PC-9 (cell line): ENCODE data around the gene COL4A1. TPM values are rescaled to one million over a fixed set of nuclear protein-coding genes. Genes with fewer than 3 reads are reported as not detected.

ENCODE experiments used
- BruUV-seq: library from RNA; stranded (reverse); fragments of 400-500 nt; replicated peaks from 2 replicates; lab custom pipeline; 2021; lab: Mats Ljungman, UMichigan
- CTCF ChIA-PET: fragments of 300-600 bp; sonication (Branson Sonifier 250); formaldehyde crosslinking; loops from one replicate; lab custom pipeline; 2022; ENCODE audit warnings: antibody characterized with exemption; lab: Charles Lee
- POLR2A ChIA-PET: fragments of 300-600 bp; sonication (Branson Sonifier 250); formaldehyde crosslinking; loops from one replicate; lab custom pipeline; 2022; ENCODE audit warnings: antibody characterized with exemption; ENCODE audit not compliant: unreplicated experiment; lab: Charles Lee
- DNase-seq, 2 experiments: peaks; one replicate each; pipeline versions ENCODE4 v3.0.0 to v3.0.0-alpha.2; 2015 to 2022; ENCODE audit warnings: mixed read lengths in 1 of 2
- H2AFZ ChIP-seq: fragments of 200-600 bp; sonication (generic); 2 replicates; pipeline ENCODE4 v1.8.1; 2017; ENCODE audit warnings: antibody characterized with exemption
- H3F3A ChIP-seq: fragments of 200-600 bp; sonication (generic); 2 replicates; pipeline ENCODE4 v1.8.1; 2017; ENCODE audit warnings: antibody characterized with exemption, mild to moderate bottlenecking, low read depth; ENCODE audit not compliant: insufficient read depth
- H3K27ac ChIP-seq: fragments of 200-600 bp; sonication (generic); 2 replicates; pipeline ENCODE4 v1.6.1; 2016; ENCODE audit warnings: mixed run types
- H3K27me3 ChIP-seq: fragments of 200-600 bp; sonication (generic); 2 replicates; pipeline ENCODE4 v1.6.1; 2016; ENCODE audit warnings: low read depth, mixed run types; ENCODE audit not compliant: insufficient read depth
- H3K36me3 ChIP-seq: fragments of 200-600 bp; sonication (generic); 2 replicates; pipeline ENCODE4 v1.6.1; 2016; ENCODE audit warnings: low read depth, mixed run types
- H3K4me1 ChIP-seq: fragments of 200-600 bp; sonication (generic); replicated peaks from 2 replicates; pipeline ENCODE4 v1.6.1; 2016; ENCODE audit warnings: mixed run types; ENCODE audit not compliant: insufficient read depth
- H3K4me2 ChIP-seq: fragments of 200-600 bp; sonication (generic); 2 replicates; pipeline ENCODE4 v1.6.1; 2017; ENCODE audit warnings: mixed run types
- H3K4me3 ChIP-seq: fragments of 200-600 bp; sonication (generic); 2 replicates; pipeline ENCODE4 v1.6.1; 2016; ENCODE audit warnings: mixed run types
- H3K79me2 ChIP-seq: fragments of 200-600 bp; sonication (generic); 2 replicates; pipeline ENCODE4 v1.6.1; 2017; ENCODE audit warnings: low read depth, mixed run types
- H3K9me2 ChIP-seq: fragments of 200-600 bp; sonication (generic); 2 replicates; pipeline ENCODE4 v1.8.1; 2017; ENCODE audit warnings: mild to moderate bottlenecking; ENCODE audit not compliant: insufficient read depth
- H3K9me3 ChIP-seq: fragments of 200-600 bp; sonication (generic); 2 replicates; pipeline ENCODE4 v1.8.1; 2016; ENCODE audit warnings: low read depth; ENCODE audit not compliant: insufficient read depth
- H4K20me1 ChIP-seq: fragments of 200-600 bp; sonication (generic); 2 replicates; pipeline ENCODE4 v1.8.1; 2017; ENCODE audit not compliant: insufficient read depth
- EZH2 ChIP-seq: fragments of 200-600 bp; sonication (generic); IDR thresholded peaks from 2 replicates; pipeline ENCODE4 v1.8.0; 2017; ENCODE audit warnings: antibody characterized with exemption, low read depth
- intact Hi-C: fragments of 100-400 bp; cut with micrococcal nuclease; formaldehyde crosslinking; loops from one replicate; pipeline ENCODE4 v1.10.0; 2022; ENCODE audit not compliant: unreplicated experiment
- total RNA-seq: library from RNA; stranded (reverse); gene quantifications from 2 replicates; pipeline ENCODE4 v1.2.3, GENCODE V29; 2021
- TF ChIP-seq, protein P1 (sequence below): fragments of 200-600 bp; sonication (generic); conservative IDR thresholded peaks from 2 replicates; pipeline ENCODE4 v1.6.1; 2017; ENCODE audit warnings: mixed run types, antibody characterized with exemption, mild to moderate bottlenecking, moderate library complexity

Gene COL4A1
- total RNA-seq, 1 experiment from 2014 or later = 24.5 TPM

- Histone ChIP-seq H3K36me3 (no peaks in the 10 kb centered on the region), H3F3A (peaks cover 42% of the 10 kb centered on the region), H2AFZ (peak overlapping the region; percentile 61), H3K27ac (peak overlapping the region; percentile 95), H3K27me3 (no peaks in the 10 kb centered on the region), H4K20me1 (no peaks in the 10 kb centered on the region), H3K9me2 (no peaks in the 10 kb centered on the region), H3K9me3 (no peaks in the 10 kb centered on the region), H3K4me1 (peaks cover 46% of the 10 kb centered on the region), H3K79me2 (no peaks in the 10 kb centered on the region), H3K4me3 (peak overlapping the region; percentile 44; the same call in 1 of the 2 replicates), H3K4me2 (peak overlapping the region; percentile 73)
- TF ChIP-seq, protein P1, sequence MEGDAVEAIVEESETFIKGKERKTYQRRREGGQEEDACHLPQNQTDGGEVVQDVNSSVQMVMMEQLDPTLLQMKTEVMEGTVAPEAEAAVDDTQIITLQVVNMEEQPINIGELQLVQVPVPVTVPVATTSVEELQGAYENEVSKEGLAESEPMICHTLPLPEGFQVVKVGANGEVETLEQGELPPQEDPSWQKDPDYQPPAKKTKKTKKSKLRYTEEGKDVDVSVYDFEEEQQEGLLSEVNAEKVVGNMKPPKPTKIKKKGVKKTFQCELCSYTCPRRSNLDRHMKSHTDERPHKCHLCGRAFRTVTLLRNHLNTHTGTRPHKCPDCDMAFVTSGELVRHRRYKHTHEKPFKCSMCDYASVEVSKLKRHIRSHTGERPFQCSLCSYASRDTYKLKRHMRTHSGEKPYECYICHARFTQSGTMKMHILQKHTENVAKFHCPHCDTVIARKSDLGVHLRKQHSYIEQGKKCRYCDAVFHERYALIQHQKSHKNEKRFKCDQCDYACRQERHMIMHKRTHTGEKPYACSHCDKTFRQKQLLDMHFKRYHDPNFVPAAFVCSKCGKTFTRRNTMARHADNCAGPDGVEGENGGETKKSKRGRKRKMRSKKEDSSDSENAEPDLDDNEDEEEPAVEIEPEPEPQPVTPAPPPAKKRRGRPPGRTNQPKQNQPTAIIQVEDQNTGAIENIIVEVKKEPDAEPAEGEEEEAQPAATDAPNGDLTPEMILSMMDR = no peak
- no peak for TF ChIP-seq EZH2
- no TSS peak for BruUV-seq
- intact Hi-C loops = loop anchor here (1.0 to 5.0 kb wide), 3 partner anchors 27 to 392 kb away; partner anchors contain the start of gene ING1
- DNase-seq = peak; percentile 89 to 99
- ChIA-PET CTCF (no interaction called here), POLR2A (interaction anchor here (0.5 to 1.4 kb wide), 4 partner anchors 28 to 596 kb away, joined by 3 to 5 read pairs (median 3); no protein-coding TSS in a partner anchor)
Observed at GRCh38 chr13:110319774-110320509, 13.0 kb upstream of the COL4A1 start.

DNA sequence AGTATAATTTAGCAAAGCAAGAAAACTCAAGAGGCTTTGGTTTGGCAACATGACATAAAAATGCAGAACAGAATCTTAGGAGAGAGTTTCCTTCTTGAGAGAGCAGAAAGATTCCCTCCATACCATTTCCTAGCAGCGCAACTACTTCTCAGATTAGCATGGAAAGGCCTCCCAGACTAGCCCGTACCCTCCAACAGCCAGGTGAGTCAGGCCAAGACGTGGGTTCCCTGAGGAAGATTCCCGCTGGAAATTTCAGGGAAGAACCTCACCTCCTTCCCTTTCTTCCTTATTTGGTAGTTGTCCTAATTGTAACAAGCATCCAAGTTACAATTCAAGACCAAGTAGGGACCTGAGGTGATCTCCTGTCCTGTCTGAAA lies 12.4 kb upstream of the COL4A1 start:
- no peaks in the 10 kb centered on the region for H3K27me3 ChIP-seq
- TSS peak; percentile 95 for BruUV-seq
- H3K4me3 ChIP-seq = peak overlapping the region; percentile 44; the same call in 1 of the 2 replicates
- no peak for DNase-seq
- peaks cover 46% of the 10 kb centered on the region for H3K4me1 ChIP-seq
- intact Hi-C loops = no loop called here
- POLR2A ChIA-PET = interaction anchor here (0.5 to 1.4 kb wide), 4 partner anchors 28 to 596 kb away, joined by 3 to 5 read pairs (median 3); no protein-coding TSS in a partner anchor
- H3F3A ChIP-seq = peaks cover 42% of the 10 kb centered on the region
- no peaks in the 10 kb centered on the region for H3K36me3 ChIP-seq
- H3K4me2 ChIP-seq = peak overlapping the region; percentile 73
- H3K27ac ChIP-seq = peak overlapping the region; percentile 95
- H3K79me2 ChIP-seq = no peaks in the 10 kb centered on the region
- peak overlapping the region; percentile 61; the same call in 1 of the 2 replicates for H2AFZ ChIP-seq
- CTCF ChIA-PET = no interaction called here
- H3K9me3 ChIP-seq = no peaks in the 10 kb centered on the region
- no peak for TF ChIP-seq EZH2
- TF ChIP-seq, protein P1 = no peak
- no peaks in the 10 kb centered on the region for H3K9me2 ChIP-seq
- no peaks in the 10 kb centered on the region for H4K20me1 ChIP-seq

DNA sequence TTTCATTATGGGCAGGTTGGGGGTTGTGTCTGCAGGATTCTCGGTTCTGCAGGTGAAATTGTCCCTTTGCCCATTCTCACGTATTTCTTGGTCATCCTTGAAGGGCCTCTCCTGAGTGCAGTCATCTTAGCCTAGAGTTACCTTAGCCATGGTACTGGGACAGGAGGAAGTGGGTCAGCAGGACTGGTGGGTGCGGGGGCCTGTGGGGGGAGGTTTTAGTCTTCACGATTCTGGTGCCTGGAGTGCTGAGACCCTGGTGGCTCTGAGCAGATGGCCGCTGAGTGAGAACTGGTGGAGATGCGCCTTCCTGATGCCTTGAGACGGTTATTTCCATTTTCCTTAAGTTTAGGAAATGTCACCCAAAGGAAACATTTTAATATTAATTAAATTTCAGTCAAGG lies 12.0 kb upstream of the COL4A1 start:
- POLR2A ChIA-PET = no interaction called here
- Histone ChIP-seq H4K20me1 (no peaks in the 10 kb centered on the region), H3K4me1 (peaks cover 46% of the 10 kb centered on the region), H3F3A (peaks cover 42% of the 10 kb centered on the region), H3K9me3 (no peaks in the 10 kb centered on the region), H3K4me3 (no peak overlapping the region), H3K27ac (peak overlapping the region; percentile 95), H2AFZ (no peak overlapping the region), H3K79me2 (no peaks in the 10 kb centered on the region), H3K4me2 (peak overlapping the region; percentile 73), H3K27me3 (no peaks in the 10 kb centered on the region), H3K36me3 (no peaks in the 10 kb centered on the region), H3K9me2 (no peaks in the 10 kb centered on the region)
- TF ChIP-seq, protein P1 = no peak
- TF ChIP-seq EZH2 = no peak
- BruUV-seq = no TSS peak
- intact Hi-C loops = no loop called here
- DNase-seq = no peak
- CTCF ChIA-PET = no interaction called here
